ENCODE results near the gene MCTP2.

DNA sequence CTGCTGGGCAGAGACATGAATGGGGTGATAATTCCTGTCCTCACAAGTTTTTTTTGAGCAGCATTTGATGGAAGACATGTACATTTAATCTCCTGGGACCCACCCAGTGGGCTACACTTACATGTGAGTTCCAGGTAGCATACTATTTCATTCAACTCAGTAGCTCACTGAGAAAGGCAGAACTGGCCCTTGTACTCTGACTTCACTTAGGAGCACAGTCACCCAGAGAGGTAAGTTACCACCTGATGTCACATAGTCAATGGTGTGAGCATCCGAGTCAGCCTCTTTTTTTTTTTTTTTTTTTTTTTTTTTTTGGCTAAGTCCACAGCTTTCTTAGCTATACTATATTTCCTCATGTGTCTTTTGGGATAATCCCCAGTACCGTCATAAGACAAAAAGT, 32.7 kb upstream of the MCTP2 start:
- TF ChIP-seq POLR2A (IDR thresholded peaks at IDR 0.05; ENCODE audit: low read length) (no peak), GATA1 (IDR thresholded peaks at IDR 0.05; ENCODE audit: low read depth, low read length) (no peak)
